HG03060 (cell line): ENCODE measurements around the gene DUSP8.
"Not testable (repeated sequence)": the region's sequence is repeated elsewhere in the genome, so short reads cannot be mapped to it uniquely, and the experiment has no call there.

ENCODE experiments used
- ATAC-seq: cut with Tn5 transposase; IDR thresholded peaks from one replicate; pipeline ENCODE4 v1.9.1; 2021; ENCODE audit warnings: low read depth, moderate number of reproducible peaks; ENCODE audit not compliant: unreplicated experiment

DUSP8 gene, protein sequence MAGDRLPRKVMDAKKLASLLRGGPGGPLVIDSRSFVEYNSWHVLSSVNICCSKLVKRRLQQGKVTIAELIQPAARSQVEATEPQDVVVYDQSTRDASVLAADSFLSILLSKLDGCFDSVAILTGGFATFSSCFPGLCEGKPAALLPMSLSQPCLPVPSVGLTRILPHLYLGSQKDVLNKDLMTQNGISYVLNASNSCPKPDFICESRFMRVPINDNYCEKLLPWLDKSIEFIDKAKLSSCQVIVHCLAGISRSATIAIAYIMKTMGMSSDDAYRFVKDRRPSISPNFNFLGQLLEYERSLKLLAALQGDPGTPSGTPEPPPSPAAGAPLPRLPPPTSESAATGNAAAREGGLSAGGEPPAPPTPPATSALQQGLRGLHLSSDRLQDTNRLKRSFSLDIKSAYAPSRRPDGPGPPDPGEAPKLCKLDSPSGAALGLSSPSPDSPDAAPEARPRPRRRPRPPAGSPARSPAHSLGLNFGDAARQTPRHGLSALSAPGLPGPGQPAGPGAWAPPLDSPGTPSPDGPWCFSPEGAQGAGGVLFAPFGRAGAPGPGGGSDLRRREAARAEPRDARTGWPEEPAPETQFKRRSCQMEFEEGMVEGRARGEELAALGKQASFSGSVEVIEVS

DNA sequence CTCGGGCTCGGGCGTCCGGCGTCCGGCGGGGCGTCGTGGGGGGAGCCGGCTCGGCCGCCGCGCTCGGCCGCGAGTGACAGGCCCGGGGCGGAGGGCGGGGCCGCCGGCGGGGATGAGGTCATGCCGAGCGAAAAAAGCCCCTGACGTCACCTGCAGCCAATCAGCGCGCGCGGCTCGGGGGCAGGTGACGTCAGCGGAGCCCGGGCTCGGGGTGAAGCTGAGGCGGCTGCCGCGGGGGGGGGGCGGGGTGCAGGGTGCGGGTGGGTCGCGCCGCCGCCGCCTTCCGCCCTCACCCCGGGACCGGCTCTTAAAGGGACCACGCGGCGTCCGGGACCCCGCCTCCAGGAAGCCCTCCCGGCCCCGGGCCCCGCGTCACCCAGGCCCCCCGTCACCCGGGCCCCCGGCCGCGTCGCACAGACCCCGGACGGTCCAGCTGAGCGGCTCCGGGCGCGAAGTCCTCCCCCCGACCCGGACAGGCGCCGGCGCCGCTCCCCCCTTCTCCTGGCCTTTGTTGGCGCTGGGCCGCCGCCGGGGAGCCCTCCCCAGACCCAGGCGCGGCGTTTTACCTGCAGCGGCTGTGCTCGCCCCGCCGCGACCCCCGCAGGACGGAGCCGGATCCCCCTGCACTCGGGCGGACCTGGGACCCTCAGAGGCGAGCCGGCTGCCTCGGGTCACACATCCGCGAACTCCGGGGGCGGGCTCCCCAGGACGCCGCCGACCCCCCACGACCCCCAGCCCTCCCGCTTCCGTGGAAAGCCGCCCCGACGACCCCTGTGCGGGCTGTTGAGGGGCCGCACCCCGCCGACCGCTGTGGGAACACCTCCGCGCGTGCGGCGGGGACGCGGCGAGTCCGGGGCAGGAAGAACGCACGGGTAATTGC is at the start of gene DUSP8:
Gene DUSP8 (minus strand): TSS at position 75 of the 880 bp plus-strand sequence. CDS start 6,445 bp downstream, outside the sequence.
- no peak for ATAC-seq

DNA sequence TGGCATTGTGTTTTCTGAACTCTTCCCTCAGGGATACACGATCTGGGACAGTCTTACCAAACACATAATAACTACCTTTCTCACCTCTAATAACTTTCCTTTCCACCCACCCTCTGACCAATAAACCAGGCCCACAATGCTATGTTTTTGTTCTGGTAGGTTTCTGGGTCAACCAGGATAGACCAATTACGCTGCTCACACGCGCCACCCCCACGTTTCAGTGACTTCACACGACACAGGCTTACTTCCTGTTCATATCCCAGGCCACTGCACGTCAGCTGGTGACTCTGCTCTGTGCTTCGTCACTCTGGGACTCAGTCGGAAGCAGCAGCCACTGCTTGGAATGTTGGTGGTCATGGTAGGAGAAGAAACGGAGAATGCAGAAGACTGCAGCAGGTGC is 47.4 kb upstream of the DUSP8 start:
- no peak for ATAC-seq

DNA sequence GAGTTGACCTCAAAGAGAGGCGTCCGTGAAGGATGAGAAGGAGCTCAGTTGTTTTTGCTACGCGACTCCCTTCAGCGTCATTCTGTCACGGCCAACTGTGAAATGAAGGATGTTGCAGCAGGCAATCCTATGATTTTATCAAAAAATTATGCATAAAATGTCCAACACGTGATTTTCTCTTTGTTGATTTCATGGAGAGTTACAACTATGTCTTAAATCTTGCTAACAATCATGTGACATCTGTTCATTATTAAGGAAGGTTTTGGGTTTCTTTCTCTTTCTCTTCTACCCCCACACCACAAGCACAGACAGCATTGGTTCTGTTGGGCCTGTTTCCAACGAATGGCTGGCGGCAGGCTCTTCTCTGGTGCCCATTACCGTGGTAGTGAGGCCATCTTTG is 46.2 kb upstream of the DUSP8 start:
- ATAC-seq: no peak

DNA sequence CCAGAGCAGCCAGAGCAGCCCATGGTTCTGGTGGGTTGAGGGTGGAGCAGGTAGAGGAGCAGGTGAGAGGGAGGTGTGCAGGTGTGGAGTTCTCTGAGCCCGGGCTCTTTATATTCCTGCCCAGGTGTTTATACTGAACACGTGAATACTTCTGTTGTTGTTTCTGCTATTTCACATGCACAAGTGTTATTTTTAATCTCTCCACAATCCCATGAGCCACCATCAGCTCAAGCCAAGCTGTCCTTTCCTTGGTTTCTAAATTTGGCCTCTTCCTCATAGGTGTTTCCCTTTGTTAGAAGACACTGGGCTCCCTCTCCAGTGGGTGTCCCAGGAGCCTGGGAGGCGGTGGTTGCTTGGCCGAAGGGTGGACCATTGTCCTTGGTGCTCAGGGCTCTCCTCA is 36.3 kb upstream of the DUSP8 start, which contains the start of gene KRTAP5-3:
Gene KRTAP5-3 (minus strand): TSS at position 101 of the 400 bp plus-strand sequence. CDS start 78 bp downstream, at position 23.
- no peak for ATAC-seq

DNA sequence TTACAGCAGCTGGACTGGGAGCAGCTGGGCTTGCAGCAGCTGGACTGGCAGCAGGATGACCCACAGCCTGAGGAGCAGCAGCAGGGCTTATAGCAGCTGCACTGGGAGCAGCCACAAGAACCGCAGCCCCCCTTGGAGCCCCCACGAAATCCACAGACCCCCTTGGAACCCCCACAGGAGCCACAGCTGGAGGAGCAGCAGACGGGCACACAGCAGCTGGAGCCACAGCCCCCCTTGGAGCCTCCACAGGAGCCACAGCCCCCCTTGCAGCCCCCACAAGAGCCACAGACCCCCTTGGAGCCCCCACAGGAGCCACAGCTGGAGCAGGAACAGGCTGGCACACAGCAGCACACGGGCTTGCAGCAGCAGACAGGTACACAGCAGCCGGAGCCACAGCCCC is 35.8 kb upstream of the DUSP8 start:
- not testable (repeated sequence) for ATAC-seq

DNA sequence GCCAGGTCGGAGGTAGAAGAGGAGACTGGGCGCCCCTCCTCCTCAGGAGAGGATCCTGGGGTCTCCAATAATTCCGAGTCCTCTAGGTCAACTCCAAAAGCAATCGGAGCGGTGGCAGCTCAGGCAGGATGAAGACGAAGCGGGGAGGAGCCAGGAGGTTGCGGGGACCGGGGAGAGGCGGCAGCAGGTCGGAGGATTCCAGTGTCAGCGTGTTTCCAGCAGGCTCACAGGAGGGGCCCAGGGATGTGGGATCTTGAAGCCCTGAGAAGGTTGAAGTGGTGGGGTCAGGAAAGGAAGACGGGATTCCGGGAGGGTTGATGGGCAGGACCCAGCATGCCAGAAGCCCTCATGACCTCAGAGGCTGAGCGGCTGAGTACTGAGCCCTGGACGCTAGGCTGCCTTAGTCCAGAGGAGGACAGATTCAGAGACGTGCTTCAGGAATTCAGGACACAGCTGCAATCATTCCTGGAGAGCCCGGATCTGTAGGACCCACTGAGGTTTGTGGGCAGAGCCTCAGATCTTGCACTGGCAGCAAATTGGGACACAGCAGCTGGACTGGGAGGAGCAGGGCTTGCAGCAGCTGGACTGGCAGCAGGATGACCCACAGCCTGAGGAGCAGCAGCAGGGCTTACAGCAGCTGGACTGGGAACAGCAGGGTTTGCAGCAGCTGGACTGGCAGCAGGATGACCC is 35.2 kb upstream of the DUSP8 start:
- ATAC-seq: not testable (repeated sequence)

DNA sequence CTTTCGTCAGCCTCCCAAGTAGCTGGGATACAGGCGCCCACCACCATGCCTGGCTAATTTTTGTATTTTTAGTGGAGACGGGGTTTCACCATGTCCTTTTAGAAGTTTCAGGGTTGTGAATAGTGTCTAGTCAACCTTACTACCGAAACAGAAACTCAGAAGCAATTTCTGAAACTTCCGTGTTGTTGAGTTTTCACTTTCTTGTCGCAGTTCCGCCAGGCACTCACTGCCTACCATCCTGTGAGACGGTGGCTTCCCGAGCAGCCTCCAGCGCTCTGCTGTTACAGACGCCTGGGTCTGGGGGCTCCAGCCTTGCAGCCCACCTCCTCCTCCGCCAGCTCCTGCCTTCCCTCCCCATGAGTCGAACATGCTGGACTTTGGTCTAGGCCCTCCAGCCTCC is 33.9 kb upstream of the DUSP8 start:
- ATAC-seq: peak; percentile 89

DNA sequence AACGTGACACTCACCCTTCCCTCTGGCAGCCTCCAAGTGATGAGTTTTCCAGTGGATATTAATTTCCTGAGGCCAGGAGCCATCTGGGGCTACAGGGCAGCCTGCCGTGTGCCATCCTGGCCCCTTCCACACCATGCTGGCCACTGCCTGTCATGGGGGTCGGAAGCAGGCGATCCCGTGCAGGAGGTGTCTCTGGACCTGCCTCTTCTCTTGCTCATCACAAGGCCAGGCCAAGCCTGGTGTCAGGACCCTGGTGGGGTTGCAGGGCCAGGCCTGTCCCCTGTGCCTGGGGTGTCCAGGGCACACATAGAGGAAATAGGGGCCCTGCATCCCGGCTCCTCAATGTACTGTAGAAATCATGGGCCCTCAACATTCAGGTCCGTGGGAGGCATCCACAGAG is 32.6 kb upstream of the DUSP8 start:
- no peak for ATAC-seq

DNA sequence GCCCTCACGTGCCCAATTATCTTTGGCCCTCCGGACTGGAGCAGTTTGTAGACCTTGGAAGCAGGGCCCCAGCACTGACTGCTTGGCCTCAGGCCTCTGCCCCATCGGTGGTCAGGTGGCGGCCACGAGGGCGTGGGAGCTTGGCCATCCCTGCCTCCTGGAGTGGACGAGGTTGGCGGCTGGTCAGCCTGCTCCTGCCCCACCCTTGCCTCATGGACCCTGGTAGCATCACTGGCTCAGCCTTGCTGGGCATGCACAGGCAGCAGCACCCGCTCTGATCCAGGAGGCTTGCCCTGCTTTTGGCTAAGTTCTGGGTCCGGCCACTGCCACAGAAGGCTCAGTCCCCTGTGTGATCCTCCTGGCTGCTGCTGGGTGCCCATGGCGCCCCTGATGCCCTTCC is 32.1 kb upstream of the DUSP8 start:
- ATAC-seq: no peak

DNA sequence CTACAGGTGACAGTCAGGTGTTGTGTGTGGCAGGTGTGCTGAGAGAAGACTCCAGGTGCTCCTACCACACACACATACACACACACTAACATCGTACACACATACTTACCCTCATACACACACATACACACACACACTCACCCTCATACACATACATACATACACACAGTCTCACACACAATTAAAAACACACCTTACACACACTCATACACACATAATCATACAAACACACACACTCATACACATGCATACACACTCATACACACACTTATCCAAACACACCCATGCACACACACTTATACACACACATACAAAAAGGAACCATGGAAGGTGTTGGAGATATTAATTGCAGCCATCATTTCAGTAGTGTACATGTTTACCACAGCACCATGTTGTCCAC is 31.6 kb upstream of the DUSP8 start:
- no peak for ATAC-seq

DNA sequence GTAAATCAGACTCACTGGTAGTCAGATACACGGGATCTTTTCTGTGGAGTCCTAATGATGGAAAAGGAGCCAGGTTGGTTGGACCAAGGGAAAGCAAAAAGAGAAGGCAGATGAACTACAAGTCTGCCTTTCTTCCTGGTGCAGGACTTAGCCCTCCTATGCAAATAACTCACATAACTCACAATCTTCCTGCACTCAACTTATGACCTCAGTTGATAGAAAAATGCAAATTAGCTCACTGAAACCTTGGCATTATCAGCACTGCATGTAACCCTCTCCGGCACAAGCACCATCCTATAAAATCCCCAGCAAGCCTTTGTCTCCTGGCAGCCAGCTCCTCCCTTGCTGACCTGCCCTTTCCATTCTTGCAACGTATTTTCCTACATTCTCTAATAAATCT is 29.6 kb upstream of the DUSP8 start:
- ATAC-seq: not testable (repeated sequence)

DNA sequence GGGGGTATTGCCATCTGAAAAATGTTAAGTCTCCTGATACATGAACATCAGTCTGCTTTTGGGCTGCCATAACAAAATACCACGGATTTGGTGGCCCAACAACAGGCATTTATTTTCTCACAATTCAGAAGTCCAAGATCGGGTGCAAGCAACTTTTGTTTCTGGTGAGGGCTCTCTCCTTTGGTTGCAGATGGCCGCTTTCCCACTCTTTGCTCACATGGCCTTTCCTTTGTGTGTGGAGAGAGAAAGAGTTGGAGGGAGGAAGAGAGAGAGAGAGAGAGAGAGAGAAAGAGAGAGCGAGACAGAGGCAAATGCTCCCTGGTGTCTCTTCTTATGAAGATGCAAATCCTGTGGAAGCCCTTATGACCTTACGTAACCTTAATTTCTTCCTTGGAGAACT is 28.6 kb upstream of the DUSP8 start:
- no peak for ATAC-seq

DNA sequence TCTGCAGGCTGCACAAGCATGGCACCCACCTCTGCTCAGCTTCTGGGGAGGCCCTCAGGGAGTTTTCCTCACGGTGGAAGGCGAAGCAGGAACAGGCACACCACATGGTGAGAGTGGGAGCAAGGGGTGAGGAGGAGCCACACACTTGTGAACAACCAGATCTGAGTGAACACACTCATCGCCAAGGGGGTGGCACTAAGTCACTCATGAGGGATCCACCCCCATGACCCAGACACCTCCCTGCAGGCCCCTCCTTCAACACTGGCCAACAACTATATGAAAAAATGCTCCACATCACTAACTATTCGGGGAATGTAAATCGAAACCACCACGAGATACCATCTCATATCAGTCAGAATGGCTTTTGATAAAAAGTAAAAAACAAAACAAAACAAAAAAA is 26.7 kb upstream of the DUSP8 start:
- no peak for ATAC-seq

DNA sequence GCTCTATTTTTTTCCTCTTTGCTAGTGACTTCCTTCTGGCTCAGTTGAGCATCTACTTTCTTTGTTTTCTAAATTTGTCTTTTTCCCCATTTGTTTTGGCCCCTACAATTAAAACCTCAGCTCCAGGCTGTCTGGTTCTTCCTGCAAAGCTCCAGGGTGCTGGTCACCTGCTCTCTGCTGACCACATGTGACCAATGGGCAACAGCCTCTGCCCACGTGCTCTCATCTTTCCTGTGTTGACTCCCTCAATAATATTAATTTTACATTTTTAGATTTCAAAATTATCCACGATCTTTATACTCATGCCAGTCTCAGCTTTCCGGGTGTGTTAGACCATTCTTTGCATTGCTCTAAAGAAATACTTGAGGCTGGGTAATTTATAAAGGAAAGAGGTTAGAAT is 26.3 kb upstream of the DUSP8 start:
- not testable (repeated sequence) for ATAC-seq

DNA sequence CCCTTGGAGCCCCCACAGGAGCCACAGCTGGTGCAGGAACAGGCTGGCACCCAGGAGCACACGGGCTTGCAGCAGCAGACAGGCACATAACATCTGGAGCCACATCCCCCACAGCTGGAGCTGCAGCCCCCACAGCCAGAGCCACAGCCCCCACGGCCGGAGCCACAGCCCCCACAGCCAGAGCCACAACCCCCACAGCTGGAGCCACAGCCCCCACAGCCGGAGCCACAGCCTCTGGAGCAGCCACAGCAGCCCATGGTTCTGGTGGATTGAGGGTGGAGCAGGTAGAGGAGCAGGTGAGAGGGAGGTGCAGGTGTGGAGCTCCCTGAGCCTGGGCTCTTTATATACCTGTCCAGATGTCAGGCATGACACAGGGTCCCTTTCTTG is 25.9 kb upstream of the DUSP8 start, which contains the start of gene KRTAP5-2:
Gene KRTAP5-2 (minus strand): TSS at position 301 of the 387 bp plus-strand sequence. CDS start 44 bp downstream, at position 257.
- no peak for ATAC-seq

DNA sequence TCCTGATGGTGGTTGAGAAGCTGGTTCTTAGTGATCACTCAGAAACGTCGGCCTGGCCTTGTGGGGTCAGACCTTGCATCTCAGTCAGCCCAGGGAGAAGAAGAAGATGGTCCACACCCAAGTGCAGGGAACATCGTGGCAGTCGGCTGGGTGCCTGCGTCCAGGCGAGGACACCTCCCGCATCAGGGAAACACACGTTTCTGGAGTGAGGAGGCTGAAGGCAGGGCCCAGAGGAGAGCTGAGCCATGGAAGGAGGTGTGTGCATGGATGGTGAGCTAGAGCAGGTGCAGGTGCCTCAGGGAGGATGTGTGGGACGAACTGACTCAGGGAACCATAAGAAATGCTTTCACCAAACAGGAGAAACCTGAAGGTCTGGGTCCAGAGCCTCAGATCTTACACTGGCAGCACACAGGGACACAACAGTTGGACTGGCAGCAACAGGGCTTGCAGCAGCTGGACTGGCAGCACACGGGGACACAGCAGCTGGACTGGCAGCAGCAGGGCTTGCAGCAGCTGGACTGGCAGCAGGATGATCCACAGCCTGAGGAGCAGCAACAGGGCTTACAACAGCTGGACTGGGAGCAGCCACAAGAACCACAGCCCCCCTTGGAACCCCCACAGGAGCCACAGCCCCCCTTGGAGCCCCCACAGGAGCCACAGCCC is 25.4 kb upstream of the DUSP8 start:
- no peak for ATAC-seq

DNA sequence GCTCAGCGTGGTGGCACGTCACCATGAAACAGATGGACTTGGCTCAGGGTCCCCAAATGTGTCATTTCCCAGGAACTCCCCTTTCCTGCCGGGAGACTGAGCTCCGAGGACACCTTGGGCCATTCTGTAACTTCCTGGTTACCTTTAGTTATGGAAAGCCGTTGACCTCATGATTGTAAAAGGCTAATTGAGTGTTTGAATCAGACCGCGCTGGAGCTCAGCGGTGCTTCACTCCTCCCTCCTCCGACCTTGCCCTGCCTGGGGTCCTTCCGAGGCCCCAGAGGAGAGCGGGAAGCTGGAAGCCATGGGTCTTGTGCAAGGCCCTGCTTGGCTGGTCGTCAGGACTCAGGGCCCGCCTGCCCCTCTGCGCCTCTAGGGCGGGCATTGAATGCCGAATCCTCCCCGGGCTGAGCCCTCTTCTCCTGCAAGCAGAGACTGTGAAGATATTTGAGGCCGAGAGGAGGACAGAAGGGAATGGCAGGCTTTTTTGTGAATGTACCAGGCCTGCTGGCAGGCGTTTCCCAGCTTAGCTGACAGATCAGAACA is 24.6 kb upstream of the DUSP8 start:
- not testable (repeated sequence) for ATAC-seq

DNA sequence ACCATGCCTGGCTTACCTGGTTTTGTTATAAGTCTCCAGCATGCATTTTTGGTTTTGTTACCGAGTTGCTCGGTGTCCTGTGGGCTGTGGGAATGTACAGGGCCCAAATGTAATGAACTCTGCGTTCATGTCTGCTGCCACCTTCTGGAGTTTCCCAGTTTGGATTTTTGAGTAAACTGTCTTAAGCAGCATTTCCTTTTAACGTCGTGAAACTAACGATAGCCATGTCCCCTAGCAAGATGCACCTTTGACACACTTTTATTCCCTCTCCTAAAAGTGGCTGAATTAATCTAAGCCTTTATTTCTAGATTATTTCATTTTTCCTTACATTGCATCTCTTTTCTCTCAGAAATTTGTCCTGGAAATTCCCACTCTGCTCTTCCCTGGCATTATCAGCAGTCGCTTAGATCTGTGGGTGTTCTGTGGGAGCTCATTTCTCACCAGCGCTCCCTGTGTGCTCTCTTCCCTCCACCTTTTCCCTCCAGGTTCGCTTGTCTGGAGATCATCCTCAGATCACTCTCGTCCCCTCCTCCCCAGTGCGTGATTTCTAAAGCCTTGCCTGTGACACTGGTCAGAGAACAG is 24.0 kb upstream of the DUSP8 start:
- not testable (repeated sequence) for ATAC-seq

DNA sequence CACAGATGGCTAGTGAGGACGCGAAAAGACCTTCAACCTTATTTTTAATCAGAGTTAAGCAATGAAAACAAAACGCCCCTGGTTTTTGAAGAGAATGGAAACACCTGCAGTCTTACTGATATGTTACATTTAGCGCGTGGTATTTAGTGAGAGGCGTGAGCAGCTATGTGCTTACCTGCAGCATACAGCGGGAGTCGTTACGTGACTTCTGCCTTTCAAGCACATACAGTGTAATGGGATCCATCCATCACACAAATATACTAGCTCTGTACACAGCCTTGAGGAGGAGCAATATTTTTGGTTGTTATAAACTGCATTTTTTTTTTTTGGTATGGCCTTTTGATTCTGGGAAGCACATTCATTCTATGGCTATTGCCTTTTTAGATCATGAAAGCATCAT is 20.6 kb upstream of the DUSP8 start:
- no peak for ATAC-seq
